Esophagus squamous epithelium (tissue), 4 donors: Measurements from ENCODE around the gene SMIM36.

Source experiments
- CTCF ChIP-seq, 6 experiments: fragments of 450-650 bp in 4 of 6; fragments of 200-600 bp in 2 of 6; sonication (generic) in 2 of 6; IDR thresholded peaks; one replicate each; pipeline ENCODE4 v1.5.1; 2016 to 2019; ENCODE audit warnings: antibody characterized with exemption in 6 of 6, mild to moderate bottlenecking in 4 of 6, moderate library complexity in 4 of 6
- POLR2A ChIP-seq, 4 donors: fragments of 450-650 bp; IDR thresholded peaks; one replicate each; pipeline ENCODE4 v1.6.1; 2017; ENCODE audit warnings: antibody characterized with exemption in 4 of 4, mild to moderate bottlenecking in 4 of 4, moderate library complexity in 3 of 4

GRCh38 chr17:55416000-55416399, 95.3 kb downstream of the SMIM36 start:
- TF ChIP-seq CTCF (IDR thresholded peaks at IDR 0.05): no peak
- TF ChIP-seq POLR2A (IDR thresholded peaks at IDR 0.05): no peak
